Stimulated activated CD4-positive, alpha-beta T cell treated with anti-CD3 and anti-CD28 coated beads, Interleukin-2, amount 100 ng/mL, for 48 hours (primary cell): ENCODE results near the gene DPH5.
"Not testable (repeated sequence)": the region's sequence is repeated elsewhere in the genome, so short reads cannot be mapped to it uniquely, and the experiment has no call there.

Experiments
- DNase-seq, 2 donors: peaks; one replicate each; pipeline ENCODE4 v3.0.0-alpha.2; 2020

The DPH5 gene

GRCh38 chr1:100979631-100980030 lies 46.0 kb downstream of the DPH5 start:
- DNase-seq: no peak

- DNase-seq: no peak
Measured at GRCh38 chr1:100976936-100977335, 48.6 kb downstream of the DPH5 start.

GRCh38 chr1:100972185-100972584 lies 53.4 kb downstream of the DPH5 start:
- no peak for DNase-seq

- DNase-seq: no peak
Measured at GRCh38 chr1:100971021-100971420, 54.6 kb downstream of the DPH5 start.

- no peak for DNase-seq
Measured at GRCh38 chr1:100969327-100969726, 56.3 kb downstream of the DPH5 start.

GRCh38 chr1:100968621-100969020 lies 57.0 kb downstream of the DPH5 start:
- no peak for DNase-seq

GRCh38 chr1:100960098-100960497 lies 65.5 kb downstream of the DPH5 start:
- DNase-seq: no peak

GRCh38 chr1:100959502-100960060 lies 66.0 kb downstream of the DPH5 start:
- DNase-seq: no peak

GRCh38 chr1:100955322-100955721 lies 70.3 kb downstream of the DPH5 start:
- DNase-seq: no peak

GRCh38 chr1:100953960-100954730 lies 71.4 kb downstream of the DPH5 start:
- no peak for DNase-seq

- DNase-seq: not testable (repeated sequence)
Measured at GRCh38 chr1:100952970-100953369, 72.6 kb downstream of the DPH5 start.

- no peak for DNase-seq
Measured at GRCh38 chr1:100952104-100952745, 73.4 kb downstream of the DPH5 start.

GRCh38 chr1:100950781-100951180 lies 74.8 kb downstream of the DPH5 start:
- no peak for DNase-seq

- DNase-seq: no peak
Measured at GRCh38 chr1:100950337-100950736, 75.2 kb downstream of the DPH5 start.

- DNase-seq: peak in 1 of 2 donors; percentile 37
Measured at GRCh38 chr1:100949515-100950158, 75.9 kb downstream of the DPH5 start.

GRCh38 chr1:100948721-100949405 lies 76.7 kb downstream of the DPH5 start:
- DNase-seq: not testable (repeated sequence)

GRCh38 chr1:100947816-100948215 lies 77.8 kb downstream of the DPH5 start:
- not testable (repeated sequence) for DNase-seq

GRCh38 chr1:100946064-100946463 lies 79.5 kb downstream of the DPH5 start:
- DNase-seq: not testable (repeated sequence)

GRCh38 chr1:100943533-100943932 lies 82.1 kb downstream of the DPH5 start:
- no peak for DNase-seq

- DNase-seq: no peak
Measured at GRCh38 chr1:100942304-100943046, 83.1 kb downstream of the DPH5 start.

GRCh38 chr1:100941580-100942216 lies 83.9 kb downstream of the DPH5 start:
- DNase-seq: no peak

GRCh38 chr1:100941098-100941527 lies 84.5 kb downstream of the DPH5 start:
- DNase-seq: peak; percentile 44 to 49
